DMS53 treated with DMSO at 0.1 percent for 48 hours (cell line): ENCODE results near the gene FBXO17.
A peak's percentile ranks its signal among the peaks of the same experiment; 100 is the strongest.

Source experiments
- DNase-seq: peaks from one replicate; lab custom pipeline; 2025; ENCODE audit not compliant: unreplicated experiment; lab: John Stamatoyannopoulos, UW

The FBXO17 gene

DNA sequence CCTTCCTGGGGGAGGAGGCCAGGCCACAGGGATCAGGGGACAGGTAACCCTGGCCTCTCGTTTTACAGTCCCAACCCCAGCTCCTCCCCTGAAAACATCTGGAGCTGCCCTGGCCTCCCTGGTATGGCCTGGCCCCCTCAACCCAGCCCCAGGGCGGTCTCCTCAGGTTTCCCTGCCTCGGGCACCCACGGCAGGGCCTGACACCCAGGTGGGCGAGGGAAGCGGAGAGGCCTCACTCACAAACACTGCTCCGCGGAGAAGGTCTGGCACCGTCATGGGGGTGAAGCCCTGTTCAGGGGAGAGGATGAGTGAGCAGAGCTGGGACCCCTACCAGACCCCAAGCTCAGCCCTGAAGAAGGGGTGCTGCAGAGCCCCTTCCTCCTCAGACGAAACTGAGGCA, 57.0 kb downstream of the FBXO17 start:
- DNase-seq, result no peak

DNA sequence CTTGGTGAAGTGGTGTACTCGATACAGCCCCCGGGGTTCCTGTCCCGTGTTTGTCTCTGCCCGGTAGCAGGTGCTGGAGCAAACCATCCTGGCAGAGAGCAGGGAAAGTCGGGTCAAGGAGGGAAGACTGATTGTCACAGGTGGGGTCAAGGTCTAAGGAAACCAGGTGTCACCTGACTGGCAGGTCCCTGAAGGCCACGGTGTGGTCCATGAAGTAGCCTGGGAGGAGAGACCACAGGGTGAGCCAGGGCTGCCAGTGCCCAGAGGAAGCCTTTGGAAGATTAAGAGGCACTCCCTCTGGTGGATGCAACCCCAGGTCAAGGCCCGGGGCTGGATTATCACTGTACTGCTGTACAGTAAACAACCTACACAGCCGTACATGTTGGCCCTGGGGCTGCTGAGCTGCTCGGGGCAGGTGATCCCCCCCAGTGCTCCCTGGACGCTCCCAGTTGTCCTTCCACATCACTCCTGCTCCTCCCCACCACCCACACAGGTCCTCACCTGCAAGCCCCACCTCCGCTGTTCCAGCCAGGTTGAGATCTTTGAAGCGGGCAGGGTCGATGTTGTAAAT, 57.5 kb downstream of the FBXO17 start:
- DNase-seq, result no peak

DNA sequence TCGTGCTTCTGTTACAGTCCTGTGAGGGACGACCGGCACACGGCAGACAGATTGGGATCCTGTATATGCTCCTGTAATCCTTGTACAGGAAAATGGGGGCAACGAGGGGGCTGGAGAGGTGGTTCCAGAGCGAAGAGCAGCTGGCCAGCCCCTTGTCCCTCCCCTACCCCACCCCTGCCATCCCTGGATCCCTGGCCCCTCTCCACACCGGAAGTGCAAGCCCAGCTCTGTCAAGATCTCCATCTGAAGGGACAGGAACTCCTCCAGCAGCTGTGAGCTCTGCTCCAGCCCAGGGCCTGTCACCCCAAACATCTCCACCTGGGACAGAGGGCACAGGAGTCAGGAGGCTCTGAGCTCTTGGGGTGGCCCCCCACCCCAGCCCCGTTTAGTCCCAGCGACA, 58.0 kb downstream of the FBXO17 start:
- DNase-seq, result no peak

DNA sequence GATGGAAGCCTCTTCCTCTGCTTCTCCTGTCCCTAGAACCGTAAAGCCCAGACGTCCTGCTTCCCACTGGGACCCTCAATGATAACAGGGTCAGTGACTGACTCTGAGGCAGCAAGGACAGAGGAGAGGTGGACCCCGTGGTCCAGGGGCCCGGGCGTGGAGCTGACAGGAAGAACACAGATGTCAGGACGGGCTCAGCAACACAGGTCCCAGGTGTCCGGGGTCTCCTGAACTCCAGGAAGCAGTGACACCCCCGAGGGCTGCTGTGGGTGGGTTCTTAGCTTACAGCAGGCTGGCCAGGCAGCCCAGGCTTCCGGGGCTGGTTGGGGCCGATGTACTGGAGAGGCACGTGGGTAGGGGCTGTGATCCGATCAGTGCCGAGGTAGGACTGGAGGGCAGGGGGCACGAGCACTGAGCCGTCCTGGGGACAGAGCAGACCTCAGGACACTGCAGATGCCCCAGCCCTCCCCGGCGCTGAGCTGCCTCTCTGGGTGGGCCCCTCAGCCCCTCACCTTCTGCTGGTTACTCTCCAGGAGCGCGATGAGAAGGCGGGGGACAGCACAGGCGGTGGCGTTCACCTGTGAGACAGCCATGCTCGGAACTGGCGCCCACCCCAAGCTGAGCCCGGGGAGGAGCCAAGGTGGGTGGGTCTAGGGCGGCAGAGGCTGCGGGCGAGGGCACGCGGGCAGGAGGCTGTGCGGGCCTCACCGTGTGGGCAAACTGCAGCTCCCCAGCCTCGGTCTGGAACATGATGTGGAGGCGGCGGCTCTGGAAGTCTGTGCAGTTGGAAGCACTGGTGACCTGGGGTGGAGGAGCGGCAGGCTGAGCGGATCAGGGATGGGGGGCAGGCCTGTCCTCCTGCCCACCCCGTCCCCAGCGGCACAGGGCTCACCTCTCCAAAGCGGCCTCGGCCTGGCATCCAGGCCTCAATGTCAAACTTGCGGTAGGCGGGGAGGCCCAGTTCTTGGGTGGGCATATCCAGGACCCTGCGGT, 59.9 kb downstream of the FBXO17 start:
- no peak for DNase-seq

DNA sequence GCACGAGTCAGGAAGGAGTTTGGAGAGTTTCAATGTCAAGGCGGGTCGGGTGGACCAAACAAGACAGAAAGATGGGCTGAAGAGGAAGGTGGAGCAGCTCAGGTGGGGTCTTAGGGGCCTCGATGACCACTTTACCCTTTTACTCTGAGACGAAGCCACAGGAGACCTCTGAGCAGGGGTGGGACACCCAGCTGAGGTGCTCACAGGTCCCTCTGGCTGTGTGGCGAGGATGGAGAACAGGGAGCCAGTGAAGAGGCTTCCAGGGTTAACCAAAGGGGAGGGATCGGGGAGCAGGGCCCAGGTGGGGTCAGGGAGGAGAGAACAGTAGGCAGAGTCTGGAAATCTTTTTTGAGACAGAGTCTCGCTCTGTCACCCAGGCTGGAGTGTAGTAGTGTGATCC, 61.6 kb downstream of the FBXO17 start:
- DNase-seq, result no peak

DNA sequence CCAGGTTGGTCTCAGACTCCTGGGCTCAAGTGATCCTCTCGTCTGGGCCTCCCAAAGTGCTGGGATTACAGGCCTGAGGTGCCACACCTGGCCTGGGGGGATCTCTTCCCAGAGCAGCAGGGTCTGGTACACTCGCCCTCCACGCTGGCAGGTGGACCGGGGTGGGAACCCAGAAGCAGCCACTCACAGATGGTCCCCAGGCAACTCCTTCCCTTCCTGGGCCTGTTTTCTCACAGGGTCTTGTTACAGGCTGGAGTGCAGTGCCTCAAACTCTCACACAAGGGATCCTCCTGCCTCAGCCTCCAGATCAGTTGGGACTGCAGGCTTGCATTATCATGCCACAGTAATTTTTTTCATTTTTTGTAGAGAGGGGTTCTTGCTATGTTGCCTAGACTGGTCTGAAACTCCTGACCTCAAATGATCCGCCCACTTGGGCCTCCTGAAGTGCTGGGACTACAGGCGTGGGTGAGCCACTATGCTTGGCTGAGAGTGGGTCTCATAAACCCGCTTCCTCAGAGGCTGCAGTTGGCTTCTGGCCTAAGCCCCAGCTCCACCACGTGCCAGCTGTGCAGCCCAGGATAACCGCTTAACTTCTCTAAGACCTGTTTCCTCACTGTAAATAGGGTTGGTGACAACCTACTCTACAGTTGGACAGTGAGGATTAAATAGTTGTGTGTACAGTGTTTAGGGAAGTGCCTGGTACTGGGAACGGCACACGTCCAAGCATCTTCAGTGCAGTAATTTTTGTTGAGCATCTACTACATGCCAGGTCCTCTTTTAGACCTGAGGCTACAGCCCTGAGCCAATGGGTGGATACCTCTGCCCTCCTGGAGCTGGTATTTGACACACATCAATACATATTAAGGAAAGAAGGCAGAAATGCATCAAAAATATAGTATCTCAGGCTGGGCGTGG, 62.7 kb downstream of the FBXO17 start:
- no peak for DNase-seq

DNA sequence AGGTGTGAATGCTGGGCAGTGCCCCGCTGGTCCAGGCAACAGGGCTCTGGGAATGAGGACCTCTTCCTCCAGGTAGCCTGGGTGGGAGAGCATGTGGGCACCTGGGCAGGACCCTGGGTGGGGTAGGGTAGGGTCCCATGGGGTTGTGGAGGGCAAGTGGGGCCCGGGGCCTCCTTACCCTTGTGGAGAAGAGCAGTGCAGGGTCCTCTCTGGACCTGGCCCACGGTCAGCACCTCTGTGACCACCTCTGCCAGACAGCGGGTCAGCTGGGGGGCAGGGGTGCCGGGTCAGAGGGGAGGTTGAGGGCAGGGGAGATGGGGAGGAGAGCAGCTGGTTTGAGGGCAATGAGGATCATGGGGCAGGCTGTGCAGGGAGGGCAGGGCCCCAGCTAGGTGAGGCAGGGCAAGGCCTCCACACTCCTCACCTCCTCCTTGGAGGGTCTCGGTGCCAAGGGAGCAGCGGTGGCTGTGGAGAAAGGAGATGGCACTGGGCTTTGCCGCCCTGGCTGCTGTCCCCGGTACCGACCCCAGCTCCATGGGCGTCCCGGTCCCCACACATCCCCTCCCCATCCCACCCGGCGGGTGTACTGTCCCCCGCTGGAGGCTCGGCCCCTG, 64.0 kb downstream of the FBXO17 start:
- DNase-seq, result no peak

DNA sequence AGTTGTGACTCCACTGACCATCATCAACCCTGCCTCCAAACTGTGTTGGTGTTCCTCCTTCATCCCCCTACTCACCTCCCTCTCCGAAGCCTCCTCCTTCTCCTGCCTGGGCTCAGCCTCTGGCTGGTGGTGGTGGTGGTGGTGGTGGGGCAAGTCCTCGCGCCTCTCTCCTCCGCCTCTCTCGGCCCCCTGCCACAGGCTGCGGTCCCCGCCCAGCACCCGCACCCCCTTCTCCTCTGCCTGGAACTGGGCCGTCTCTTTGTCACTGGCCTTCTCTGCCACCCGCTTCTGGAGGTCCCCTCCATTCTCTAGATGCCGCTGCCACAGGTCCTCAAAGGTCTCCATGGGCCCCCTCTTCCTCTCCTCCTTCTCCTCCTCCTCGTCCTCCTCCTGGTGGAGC, 65.1 kb downstream of the FBXO17 start:
- DNase-seq, result no peak

DNA sequence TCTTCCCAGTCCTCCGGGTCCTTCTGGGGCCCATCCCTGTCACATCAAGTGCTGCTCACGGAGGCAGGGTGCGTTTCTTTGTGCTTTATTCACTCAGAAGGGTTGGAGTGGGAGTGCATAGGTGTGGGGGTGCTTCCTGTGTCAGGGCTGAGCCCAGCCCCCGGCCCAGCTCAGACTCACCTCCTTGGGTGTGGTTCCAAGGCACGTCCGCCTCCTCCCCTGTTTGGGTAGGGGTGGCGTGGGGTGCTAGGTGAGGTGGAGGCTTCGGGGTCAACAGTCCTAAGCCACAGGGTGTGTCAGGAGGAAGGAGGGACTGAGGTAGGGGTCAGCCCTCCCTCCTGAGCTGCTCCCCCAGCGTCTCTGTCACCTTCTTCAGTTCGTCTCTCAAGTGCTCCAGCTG, 66.6 kb downstream of the FBXO17 start:
- DNase-seq, result no peak

DNA sequence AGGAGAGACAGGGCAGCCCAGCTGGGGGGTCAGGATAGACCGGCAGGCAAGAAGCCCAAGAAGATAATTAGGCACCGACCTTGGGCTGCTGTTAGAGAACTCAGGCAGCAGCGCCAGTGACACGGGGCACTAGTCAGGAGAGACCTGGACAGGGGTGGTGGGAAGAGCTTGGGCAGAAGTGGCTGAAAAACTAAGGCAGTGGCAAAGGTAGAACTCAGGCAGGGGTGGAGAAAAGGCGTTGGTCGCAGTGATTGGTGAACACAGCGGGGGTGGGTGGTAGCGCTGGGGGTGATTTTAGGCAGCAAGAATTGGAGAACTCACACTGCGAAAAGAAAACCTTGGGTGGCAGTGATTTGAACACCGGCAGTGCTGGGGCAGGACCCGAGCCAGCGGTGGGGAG, 67.9 kb downstream of the FBXO17 start:
- DNase-seq, result no peak

DNA sequence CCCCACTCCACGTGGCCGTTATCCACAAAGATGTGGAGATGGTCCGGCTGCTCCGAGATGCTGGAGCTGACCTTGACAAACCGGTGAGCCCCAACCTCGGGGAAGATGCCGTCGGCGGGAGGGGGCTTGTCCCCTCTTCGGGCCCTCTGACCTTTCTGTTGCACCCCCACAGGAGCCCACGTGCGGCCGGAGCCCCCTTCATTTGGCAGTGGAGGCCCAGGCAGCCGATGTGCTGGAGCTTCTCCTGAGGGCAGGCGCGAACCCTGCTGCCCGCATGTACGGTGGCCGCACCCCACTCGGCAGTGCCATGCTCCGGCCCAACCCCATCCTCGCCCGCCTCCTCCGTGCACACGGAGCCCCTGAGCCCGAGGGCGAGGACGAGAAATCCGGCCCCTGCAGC, 68.3 kb downstream of the FBXO17 start:
- no peak for DNase-seq

DNA sequence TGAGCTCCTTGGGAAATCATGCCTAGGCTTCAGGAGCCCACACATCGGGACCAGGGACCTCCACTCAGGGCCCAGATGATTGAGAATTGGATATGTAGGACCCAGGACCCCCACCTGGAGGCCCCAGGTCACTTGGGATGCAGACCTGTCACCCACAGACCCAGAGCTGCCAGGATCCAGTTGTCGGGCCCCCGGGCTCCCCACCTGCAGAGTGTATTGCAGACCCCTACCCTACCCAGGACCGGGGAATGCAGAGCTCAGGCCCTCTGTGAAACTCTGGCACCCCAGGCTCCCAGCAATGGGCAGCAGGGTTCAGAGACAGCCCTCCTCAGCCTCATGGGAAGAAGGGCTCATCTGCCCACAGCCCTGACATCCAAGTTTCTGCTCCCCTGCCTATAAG, 69.9 kb downstream of the FBXO17 start:
- no peak for DNase-seq

DNA sequence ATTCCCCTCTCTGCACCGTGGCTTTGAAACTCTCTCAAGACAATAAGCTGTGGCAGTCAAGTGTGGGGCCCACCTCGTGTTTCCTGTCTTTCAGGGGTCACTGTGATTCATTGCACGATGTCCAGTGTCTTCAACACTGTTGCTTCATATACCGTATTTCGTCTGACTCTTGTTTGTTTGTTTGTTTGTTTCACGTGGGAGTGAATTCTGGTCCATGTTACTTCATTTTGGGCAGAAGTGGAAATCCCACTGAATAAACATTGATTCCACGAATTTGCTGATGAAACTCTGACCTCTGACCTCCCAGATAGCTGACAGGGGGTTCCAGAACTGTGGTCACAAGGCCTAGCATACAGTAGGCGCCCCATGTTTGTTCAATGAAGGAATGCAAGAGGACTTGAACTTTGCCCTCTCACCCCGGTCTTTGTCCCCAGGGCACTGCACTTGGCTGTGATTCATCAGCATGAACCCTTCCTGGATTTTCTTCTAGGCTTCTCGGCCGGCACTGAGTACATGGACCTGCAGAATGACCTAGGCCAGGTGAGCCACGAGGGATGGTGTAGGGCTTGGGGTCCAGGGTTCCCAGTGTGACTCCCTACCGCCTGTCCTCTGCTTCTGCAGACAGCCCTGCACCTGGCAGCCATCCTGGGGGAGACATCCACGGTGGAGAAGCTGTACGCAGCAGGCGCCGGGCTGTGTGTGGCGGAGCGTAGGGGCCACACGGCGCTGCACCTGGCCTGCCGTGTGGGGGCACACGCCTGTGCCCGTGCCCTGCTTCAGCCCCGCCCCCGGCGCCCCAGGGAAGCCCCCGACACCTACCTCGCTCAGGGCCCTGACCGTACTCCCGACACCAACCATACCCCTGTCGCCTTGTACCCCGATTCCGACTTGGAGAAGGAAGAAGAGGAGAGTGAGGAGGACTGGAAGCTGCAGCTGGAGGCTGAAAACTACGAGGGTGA, 70.7 kb downstream of the FBXO17 start:
- no peak for DNase-seq

DNA sequence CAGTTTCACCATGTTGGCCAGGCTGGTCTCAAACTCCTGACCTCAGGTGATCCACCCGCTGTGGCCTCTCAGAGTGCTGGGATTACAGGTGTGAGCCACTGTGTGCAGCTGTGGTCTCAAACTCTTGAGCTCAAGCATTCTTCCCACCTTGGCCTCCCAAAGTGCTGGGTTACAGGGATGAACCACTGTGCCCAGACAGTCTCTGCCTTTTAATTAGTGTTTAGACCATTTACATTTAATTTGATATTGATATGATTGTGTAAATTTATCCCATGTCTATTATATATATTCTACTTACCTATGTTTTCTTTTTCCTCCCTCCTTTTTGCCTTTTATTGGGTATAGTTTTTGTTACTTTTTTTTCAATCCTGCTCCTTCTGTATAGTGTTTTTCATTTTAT, 73.9 kb downstream of the FBXO17 start:
- no peak for DNase-seq

DNA sequence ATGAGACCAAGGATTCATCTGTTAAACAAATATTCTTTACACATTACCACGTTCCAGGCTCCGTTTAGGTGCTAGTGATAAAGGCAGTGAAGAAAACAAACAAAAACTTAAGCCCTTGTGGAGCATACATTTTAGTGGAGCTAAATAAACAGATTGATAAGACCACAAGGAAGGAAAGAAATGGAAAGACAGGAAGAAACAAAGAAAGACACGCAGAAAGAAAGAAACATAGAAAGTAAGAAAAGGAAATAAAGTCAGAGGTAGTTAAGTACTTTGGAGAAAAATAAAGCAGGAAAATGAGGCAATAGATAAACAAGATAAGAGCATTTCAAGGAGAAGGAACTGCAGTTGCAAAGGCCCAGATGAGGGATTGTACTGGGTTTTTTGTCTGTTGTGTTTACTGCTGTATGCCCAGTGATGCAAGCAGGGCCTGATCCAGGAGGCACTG, 74.8 kb downstream of the FBXO17 start:
- DNase-seq, result no peak

DNA sequence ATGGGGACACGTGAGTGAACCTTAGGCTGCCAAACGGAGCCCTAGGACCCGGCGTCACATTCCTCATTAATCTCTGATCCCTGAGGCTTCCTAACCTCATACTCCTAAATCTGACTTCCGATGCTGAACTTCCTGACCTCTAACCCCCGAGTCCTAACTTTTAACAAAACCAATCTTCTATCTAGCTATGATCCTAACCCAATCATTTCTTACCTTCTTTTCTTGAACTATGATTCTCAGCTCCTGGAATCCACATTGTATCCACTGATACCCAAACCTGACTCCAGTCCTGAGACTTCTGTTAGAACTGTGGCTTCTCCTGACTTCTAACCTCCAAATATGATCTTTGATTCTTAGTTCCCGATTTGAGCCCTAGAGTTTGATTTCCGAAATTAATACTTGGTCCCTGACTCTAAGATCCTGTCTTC, 75.3 kb downstream of the FBXO17 start:
- peak; percentile 56 for DNase-seq

DNA sequence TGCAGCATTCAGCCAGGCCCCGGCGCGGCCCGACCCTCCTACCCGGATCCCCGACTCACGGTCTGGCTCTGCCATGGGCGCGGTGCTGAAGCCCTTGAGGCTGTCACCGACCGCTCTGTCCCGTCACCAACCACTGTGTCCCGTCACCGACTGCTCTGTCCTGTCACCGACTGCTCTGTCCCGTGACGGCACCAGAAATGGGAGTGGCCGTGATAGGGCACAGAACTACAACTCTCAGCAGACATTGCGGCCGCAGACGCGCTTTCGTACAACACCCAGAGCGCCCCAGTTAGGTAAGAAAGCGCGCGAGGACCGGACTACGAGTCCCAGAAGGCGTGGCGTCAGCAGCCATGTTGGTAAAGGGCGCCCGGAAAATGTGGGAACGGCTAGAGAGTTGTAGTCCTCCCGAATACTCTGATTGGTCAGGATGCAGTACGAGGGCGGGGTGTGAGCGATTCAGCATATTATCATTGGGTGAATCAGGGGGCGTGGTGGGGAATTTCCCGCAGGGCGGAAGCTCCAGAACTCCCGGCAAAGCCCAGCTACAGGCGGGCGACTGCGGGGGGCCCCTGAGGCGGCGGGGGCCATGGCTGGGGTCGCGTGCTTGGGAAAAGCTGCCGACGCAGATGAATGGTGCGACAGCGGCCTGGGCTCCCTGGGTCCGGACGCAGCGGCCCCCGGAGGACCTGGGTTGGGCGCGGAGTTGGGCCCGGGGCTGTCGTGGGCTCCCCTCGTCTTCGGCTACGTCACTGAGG, 75.9 kb downstream of the FBXO17 start, which contains the start of the genes NFKBIB and SIRT2:
TSS of gene NFKBIB (plus strand) at position 523 of the 755 bp plus-strand sequence. CDS start at position 587, 64 bp downstream.
TSS of gene SIRT2 (minus strand) at position 172 of the 755 bp plus-strand sequence. CDS start at position 75, 97 bp downstream.
- DNase-seq, result peak; percentile 100

DNA sequence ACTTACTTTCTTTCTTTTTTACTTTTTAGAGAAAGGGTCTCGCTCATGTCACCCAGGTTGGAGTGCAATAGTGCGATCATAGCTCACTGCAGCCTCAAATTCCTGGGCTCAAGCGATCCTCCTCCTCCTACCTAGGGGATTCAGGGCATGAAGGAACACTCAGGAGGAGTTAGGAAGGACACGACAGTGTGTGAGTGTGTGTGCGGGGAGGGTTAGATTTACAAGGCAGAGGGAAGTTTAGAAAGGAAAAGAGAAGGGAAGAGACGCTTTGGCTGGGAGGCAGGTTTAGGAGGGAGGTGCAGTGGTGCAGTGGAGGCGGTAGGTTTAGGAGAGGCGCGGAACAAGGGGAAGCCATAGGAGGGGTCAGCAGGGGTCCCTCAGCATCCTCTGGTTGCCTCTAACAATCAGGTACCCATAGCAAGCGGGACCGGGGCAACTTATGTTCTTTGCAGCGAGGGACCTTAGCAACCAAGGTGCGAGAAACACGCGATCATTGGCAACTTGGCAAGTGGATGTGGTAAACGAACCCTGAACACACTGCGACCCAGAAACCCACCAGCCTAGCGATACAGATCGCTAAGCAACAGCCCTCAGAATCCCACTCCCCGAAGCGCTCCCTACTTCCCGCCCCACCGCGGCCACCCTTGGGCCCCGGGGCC, 76.6 kb downstream of the FBXO17 start:
- no peak for DNase-seq
